Breast epithelium (tissue), 3 donors: ENCODE measurements around the gene GSG1L2.

ENCODE experiments used
- POLR2AphosphoS5 ChIP-seq, 3 donors: sonication (generic); formaldehyde crosslinking; IDR thresholded peaks; one replicate each; pipeline ENCODE4 v1.6.1; 2017; ENCODE audit warnings: antibody characterized with exemption in 3 of 3
- TF ChIP-seq, protein P1 (sequence below), 3 donors: fragments of 450-650 bp; IDR thresholded peaks; one replicate each; pipeline ENCODE4 v1.5.1; 2016 to 2017; ENCODE audit warnings: antibody characterized with exemption in 3 of 3, mild to moderate bottlenecking in 3 of 3, moderate library complexity in 3 of 3

DNA sequence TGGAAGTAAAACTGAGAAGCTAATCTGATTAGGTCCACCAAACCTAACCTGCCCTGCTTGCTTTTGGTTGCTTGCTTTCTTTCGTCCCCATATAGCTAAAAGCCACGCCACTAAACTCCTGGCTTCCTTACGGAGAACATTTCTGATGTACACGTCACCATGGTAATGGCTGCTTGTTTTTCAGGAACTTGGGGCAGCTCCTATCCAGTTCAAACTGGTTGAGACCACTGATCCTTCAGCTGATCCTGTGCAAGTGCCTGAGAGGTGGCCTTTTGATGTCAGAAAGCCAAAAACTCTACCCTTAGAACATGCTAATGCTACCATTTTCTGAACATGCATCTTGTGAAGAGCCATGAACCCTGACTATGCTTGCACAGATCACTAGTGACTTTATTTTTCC is 16.1 kb downstream of the GSG1L2 start:
- TF ChIP-seq, protein P1, sequence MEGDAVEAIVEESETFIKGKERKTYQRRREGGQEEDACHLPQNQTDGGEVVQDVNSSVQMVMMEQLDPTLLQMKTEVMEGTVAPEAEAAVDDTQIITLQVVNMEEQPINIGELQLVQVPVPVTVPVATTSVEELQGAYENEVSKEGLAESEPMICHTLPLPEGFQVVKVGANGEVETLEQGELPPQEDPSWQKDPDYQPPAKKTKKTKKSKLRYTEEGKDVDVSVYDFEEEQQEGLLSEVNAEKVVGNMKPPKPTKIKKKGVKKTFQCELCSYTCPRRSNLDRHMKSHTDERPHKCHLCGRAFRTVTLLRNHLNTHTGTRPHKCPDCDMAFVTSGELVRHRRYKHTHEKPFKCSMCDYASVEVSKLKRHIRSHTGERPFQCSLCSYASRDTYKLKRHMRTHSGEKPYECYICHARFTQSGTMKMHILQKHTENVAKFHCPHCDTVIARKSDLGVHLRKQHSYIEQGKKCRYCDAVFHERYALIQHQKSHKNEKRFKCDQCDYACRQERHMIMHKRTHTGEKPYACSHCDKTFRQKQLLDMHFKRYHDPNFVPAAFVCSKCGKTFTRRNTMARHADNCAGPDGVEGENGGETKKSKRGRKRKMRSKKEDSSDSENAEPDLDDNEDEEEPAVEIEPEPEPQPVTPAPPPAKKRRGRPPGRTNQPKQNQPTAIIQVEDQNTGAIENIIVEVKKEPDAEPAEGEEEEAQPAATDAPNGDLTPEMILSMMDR (IDR thresholded peaks at IDR 0.05) = no peak
- no peak for TF ChIP-seq POLR2AphosphoS5 (IDR thresholded peaks at IDR 0.05)
